ENCODE results near the gene PPP1R26. TPM values are rescaled to one million over a fixed set of nuclear protein-coding genes. Genes with fewer than 3 reads are reported as not detected.

The PPP1R26 gene
- total and polyA plus RNA-seq, 9 of the 15 experiments (the other 6 are each of a cell fraction or from before 2014, with no cell fraction given), result 0.77 to 26.8 (median 9.3) TPM

DNA sequence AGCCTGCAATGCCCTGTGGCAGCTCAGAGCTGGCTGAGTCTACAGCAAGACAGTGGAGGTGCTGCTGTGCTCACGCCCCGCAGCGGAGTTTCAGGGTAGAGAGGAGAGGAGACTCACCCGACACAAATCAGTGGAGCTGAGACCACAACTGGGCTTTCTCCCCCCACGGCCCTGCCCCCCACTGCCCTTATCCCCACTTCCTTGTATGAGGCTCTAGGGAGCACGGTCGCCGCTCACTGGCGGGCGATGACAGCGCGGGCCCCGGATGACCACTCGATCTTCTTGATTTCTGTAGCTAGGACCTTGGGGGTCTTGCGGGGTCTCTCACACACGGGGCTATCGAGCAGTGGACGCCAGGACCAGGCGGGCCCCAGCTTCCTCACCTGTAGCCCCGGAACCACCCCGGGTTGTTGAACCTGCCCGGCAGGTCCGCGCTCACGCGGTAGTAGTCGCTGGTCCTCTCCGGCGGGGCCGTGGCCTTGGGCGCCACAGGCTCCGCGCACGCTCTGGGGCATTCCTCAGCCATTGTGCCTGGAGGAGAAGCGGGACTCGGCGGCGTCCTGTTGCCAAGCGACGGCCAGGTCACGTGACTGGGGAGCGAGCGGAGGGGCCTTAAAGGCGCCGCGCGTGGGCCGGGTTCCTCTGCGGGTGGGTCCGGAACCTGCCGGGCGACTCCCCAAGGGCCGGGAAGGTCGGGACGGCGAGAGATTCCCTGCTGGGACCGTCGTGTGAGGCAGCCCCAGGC is 19.9 kb downstream of the PPP1R26 start (continued):
- no peak for TF ChIP-seq TCF15 (CRISPR knock-in tag; IDR thresholded peaks at IDR 0.05)
- TF ChIP-seq CBX8 (IDR thresholded peaks at IDR 0.05; ENCODE audit: borderline replicate concordance, extremely low read depth, low read depth, low read length, poor library complexity, severe bottlenecking), result no peak
- TF ChIP-seq TAF7 (tag; IDR thresholded peaks at IDR 0.05), result no peak
- no peak; the same call in 1 of the 2 replicates for TF ChIP-seq ATF7 (IDR thresholded peaks at IDR 0.05)
- no peak for TF ChIP-seq ZNF79 (CRISPR knock-in tag; IDR thresholded peaks at IDR 0.05; ENCODE audit: low read depth)
- TF ChIP-seq PCBP1 (IDR thresholded peaks at IDR 0.05; ENCODE audit: low read depth, low read length, poor library complexity, severe bottlenecking), result no peak
- TF ChIP-seq CBFA2T2 (conservative IDR thresholded peaks at IDR 0.05), result peak; percentile 95
- no peak for TF ChIP-seq PCBP2 (IDR thresholded peaks at IDR 0.05; ENCODE audit: low read depth, low read length, poor library complexity, severe bottlenecking)
- TF ChIP-seq ZNF740 (CRISPR knock-in tag; IDR thresholded peaks at IDR 0.05), result peak; percentile 95
- peak in 1 of 2 experiments; percentile 95; a peak in 2 of 4 replicates for TF ChIP-seq ZNF740 (tag; IDR thresholded peaks at IDR 0.05)
- TF ChIP-seq BRF2 (IDR thresholded peaks at IDR 0.05; ENCODE audit: borderline replicate concordance, insufficient read depth, insufficient read length), result no peak
- TF ChIP-seq, protein P1, sequence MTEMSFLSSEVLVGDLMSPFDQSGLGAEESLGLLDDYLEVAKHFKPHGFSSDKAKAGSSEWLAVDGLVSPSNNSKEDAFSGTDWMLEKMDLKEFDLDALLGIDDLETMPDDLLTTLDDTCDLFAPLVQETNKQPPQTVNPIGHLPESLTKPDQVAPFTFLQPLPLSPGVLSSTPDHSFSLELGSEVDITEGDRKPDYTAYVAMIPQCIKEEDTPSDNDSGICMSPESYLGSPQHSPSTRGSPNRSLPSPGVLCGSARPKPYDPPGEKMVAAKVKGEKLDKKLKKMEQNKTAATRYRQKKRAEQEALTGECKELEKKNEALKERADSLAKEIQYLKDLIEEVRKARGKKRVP (CRISPR knock-in tag; IDR thresholded peaks at IDR 0.05), result no peak
- no peak for TF ChIP-seq ZNF175 (CRISPR knock-in tag; IDR thresholded peaks at IDR 0.05; ENCODE audit: low read depth)
- TF ChIP-seq EHMT2 (IDR thresholded peaks at IDR 0.05), result no peak
- TF ChIP-seq HMGN3 (IDR thresholded peaks at IDR 0.05; ENCODE audit: borderline replicate concordance, extremely low read depth, insufficient read length, low read depth, low read length), result peak; percentile 53
- TF ChIP-seq CEBPG (CRISPR knock-in tag; IDR thresholded peaks at IDR 0.05), result no peak
- no peak for TF ChIP-seq CEBPG (tag; conservative IDR thresholded peaks at IDR 0.05 in 1 of 2, IDR thresholded peaks at IDR 0.05 in 1 of 2)
- TF ChIP-seq, protein P2, sequence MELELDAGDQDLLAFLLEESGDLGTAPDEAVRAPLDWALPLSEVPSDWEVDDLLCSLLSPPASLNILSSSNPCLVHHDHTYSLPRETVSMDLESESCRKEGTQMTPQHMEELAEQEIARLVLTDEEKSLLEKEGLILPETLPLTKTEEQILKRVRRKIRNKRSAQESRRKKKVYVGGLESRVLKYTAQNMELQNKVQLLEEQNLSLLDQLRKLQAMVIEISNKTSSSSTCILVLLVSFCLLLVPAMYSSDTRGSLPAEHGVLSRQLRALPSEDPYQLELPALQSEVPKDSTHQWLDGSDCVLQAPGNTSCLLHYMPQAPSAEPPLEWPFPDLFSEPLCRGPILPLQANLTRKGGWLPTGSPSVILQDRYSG (tag; conservative IDR thresholded peaks at IDR 0.05; ENCODE audit: low read depth), result no peak
- TF ChIP-seq, protein P3, sequence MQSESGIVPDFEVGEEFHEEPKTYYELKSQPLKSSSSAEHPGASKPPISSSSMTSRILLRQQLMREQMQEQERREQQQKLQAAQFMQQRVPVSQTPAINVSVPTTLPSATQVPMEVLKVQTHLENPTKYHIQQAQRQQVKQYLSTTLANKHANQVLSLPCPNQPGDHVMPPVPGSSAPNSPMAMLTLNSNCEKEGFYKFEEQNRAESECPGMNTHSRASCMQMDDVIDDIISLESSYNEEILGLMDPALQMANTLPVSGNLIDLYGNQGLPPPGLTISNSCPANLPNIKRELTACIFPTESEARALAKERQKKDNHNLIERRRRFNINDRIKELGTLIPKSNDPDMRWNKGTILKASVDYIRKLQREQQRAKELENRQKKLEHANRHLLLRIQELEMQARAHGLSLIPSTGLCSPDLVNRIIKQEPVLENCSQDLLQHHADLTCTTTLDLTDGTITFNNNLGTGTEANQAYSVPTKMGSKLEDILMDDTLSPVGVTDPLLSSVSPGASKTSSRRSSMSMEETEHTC (IDR thresholded peaks at IDR 0.05), result peak; percentile 69; the same call in 1 of the 2 replicates
- TF ChIP-seq ZBED1 (IDR thresholded peaks at IDR 0.05), result 0 out of 2 replicates have a peak, but pooled peaks have one; percentile 28
- TF ChIP-seq NR3C1 (CRISPR knock-in tag; IDR thresholded peaks at IDR 0.05), result no peak

All from K562 (cell line).